ENCODE results near the gene HECTD2.
"Not testable (repeated sequence)": the region's sequence is repeated elsewhere in the genome, so short reads cannot be mapped to it uniquely, and the experiment has no call there.

HECTD2 gene

DNA sequence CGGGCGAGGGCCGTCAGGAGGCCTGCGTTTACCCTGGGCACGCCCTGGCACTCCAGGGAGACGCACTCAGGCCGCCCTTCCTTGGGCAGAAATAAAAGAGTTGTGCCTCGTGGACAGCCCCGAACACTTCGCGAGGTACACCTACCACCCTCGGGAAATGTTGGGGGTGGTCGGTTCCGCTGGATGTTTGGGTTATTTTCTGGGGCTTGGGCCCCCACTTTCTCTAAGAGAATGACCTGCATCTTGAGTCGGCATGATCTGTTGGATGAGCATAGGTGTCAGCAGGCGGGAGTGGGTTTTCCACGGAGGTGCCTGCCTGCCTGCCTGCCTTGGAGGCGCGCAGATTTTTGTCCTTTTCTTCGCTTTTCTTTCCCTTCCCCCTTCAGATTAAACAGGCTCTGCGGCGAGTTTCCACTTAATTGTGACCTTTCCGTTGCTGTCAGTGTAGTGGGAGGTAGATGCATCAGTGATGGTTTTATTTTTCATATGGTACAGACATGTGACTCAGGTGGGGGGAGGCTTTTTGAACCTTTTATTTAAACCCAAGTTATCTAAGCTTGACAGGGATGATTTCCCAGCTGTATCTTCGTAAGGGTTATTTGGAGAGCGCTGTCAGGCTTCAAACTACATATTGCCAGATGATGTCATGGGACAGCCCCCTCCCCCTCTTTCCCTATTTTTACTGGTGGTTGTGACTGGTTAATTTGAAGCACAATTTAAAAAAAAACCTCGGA lies 661 bp downstream of the HECTD2 start:
- no peak for DNase-seq
- in situ Hi-C loops (cut with MboI; ENCODE audit: low pct_unique_long_range_greater_than_20kb, low sequenced_read_pairs) = no loop called here

DNA sequence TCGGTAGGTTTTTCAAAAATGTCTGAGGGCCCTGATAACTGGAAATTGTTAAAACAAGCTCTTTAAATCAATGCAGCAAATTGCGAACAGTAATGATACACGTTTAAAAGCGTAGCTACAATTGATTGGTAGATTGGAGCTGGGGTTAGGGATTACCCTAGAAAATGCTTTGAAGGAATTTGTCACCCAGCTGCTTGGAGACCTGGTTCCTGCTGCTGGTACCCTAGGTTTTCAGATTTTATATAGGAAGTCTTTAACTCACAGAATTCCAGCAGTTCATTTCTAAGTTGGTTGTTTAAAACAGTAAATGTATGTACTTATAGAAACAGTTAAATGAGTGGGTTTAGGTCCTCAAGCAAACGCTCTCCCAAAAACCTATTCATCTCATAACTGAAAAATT lies 1.5 kb downstream of the HECTD2 start:
- no peak for DNase-seq
- in situ Hi-C loops (cut with MboI; ENCODE audit: low pct_unique_long_range_greater_than_20kb, low sequenced_read_pairs) = no loop called here

DNA sequence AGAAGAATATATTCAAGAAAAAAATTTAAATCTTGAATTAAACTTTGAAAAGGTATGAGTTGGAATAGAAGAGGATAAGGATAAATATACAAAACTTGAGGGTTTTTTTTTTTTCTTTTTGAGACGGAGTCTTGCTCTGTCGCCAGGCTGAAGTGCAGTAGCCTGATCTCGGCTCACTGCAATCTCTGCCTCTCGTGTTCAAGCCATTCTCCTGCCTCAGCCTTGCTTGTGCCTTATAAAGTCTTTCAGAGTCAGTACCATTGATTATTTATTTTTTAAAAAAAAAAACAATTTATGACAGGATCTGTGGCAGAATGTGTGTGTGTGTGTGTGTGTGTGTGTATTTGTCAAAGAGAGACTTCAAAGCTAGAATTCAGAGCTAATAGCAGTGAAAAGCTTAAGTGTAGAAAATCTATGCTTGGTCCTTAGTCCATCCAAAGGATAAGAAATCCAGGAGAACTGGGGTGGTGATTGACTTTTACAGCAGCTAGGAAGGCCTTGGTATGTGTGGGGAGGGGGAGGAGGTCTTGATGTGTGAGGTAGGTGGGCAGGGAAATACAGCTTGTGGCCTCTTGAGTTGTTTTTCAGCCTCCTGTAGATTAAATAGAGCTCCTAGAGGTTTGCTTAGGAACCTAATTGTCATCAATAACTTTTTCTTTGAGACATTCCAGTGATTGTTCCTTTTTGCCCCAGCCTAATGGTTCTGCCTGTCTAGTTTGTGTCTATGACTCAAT lies 2.4 kb downstream of the HECTD2 start:
- no peak for DNase-seq
- in situ Hi-C loops (cut with MboI; ENCODE audit: low pct_unique_long_range_greater_than_20kb, low sequenced_read_pairs) = no loop called here

DNA sequence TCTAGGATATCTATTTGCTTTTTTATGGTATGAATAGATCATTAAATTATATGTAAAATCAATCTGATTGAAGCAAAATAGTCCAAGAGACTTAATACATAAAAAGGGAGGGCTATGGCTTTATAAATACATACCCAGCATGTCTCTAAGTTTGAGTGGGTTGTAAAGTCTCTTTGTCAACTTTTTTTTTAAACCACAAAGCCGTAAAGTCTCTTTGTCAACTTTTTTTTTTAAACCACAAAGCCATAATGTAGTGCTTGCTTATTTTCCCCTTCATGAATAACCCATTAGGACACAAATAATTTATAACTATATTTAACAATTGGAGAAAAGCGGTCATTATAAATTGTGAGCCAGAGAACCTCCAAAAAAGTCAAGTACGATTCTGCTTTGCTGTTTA lies 5.7 kb downstream of the HECTD2 start:
- DNase-seq = no peak
- in situ Hi-C loops (cut with MboI; ENCODE audit: low pct_unique_long_range_greater_than_20kb, low sequenced_read_pairs) = no loop called here

DNA sequence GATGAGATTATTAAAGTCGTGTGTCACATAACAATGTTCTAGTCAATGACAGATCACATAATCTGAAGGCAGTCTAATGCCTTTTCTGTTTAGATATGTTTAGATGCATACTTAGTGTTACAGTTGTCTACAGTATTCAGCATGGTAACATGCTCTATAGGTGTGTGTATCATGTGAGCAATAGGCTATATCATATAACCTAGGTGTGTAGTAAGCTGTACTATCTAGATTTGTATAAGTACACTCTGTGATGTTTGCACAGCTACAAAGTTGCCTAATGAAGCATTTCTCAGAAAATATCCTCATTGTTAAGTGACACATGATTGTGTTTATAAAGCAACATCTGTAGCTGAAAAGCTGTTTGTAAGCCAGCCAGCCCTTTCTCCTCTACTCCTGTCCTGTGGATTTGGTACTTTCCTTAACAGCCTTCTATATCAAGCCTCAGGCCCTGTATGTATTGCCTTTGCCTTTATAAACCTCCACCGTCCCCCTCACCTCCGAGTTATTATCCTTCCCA lies 6.3 kb downstream of the HECTD2 start:
- no peak for DNase-seq
- in situ Hi-C loops (cut with MboI; ENCODE audit: low pct_unique_long_range_greater_than_20kb, low sequenced_read_pairs) = no loop called here

DNA sequence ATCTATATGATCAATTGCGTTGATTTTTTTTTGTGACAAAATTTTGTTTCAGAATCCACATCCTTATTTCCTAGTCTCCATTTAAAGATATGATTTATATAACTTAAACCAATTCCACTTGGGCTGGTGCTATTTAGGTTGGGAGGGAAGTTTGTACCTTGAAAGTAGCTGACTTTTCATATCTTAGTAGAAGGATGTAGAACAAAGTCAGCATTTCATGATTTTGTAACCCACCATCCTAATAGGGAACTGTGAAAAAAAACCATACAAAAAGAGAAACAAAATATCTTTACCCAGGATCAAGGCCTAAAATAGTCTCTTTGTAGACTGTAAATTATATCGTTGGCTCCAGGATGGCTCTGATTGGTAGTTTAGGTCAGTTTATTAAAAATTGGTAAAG lies 8.3 kb downstream of the HECTD2 start:
- in situ Hi-C loops (cut with MboI; ENCODE audit: low pct_unique_long_range_greater_than_20kb, low sequenced_read_pairs) = no loop called here
- no peak for DNase-seq

DNA sequence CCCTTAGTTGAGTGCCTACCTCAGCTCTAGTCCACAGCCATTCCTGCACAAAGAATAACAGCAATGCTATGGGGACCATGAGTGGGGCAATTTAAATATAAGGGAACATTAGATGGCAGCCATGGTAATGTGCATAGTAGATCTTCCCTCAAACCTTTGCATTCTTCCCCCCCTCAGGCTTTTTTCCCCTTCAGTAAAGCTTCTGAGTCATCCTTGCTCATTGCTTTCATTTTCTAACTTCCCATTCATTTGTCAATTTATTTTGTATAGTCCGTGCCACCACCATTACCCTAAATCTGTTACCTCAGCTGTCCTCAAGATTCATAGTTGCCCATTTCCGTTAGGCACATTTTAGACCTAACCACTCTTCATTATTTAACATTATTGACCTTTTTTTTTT lies 10.7 kb downstream of the HECTD2 start:
- in situ Hi-C loops (cut with MboI; ENCODE audit: low pct_unique_long_range_greater_than_20kb, low sequenced_read_pairs) = no loop called here
- no peak for DNase-seq

DNA sequence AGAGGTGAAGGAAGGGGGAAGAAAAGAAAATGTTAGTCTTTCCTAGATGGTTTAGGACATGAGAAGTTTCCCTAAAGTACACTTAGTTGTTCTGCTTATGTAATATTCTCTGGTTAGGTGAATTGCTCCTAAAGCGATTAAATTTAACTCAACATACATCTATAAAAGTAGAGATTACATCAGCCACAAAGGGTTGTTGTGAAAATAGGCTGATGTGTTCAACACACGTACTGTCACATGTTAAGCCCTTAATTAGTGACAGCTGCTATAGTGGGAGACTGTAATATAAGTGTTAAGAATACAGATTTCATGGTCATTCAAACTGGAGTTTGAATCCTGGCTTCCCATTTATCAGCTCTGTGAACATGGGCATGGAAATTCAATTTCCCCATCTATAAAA lies 12.8 kb downstream of the HECTD2 start:
- in situ Hi-C loops (cut with MboI; ENCODE audit: low pct_unique_long_range_greater_than_20kb, low sequenced_read_pairs) = no loop called here
- DNase-seq = no peak

DNA sequence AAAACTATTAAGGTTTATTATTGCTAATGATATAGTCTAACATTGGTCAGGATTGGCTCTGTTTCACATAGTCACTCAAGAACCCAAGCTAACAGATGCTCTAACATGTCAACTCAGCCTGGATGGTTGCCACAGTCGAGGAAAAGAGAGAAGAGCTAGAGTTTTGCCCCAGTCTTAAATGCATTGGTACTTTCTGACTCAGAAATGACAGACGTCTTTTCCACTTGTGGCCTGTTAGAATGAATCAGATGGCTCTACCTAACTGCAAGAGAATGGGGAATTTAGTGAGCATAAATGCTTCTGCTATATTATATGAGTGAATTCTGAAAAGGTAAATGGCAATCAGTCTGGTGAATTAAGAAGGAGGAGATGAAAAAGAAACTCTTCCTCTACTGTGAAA lies 13.9 kb downstream of the HECTD2 start:
- no peak for DNase-seq
- in situ Hi-C loops (cut with MboI; ENCODE audit: low pct_unique_long_range_greater_than_20kb, low sequenced_read_pairs) = no loop called here

DNA sequence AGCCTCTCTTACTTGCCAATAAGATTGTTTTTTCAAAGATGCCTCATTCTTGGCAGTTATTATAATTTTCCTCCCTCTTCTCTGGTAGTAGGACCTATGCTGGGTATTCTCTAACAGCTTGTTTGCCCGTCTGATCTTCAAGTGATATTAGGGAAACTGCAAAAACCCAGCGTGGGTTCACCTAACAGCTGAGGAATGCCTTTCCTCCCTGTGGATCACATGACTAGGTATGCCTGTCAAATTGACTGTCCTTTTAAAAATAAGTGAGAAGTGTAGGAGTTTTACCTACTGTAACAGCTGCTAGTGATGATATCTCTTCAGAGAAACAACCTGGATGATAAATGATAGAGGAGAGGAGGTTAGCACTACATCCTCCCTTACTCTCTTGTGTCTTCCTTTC lies 22.0 kb downstream of the HECTD2 start:
- in situ Hi-C loops (cut with MboI; ENCODE audit: low pct_unique_long_range_greater_than_20kb, low sequenced_read_pairs) = no loop called here

DNA sequence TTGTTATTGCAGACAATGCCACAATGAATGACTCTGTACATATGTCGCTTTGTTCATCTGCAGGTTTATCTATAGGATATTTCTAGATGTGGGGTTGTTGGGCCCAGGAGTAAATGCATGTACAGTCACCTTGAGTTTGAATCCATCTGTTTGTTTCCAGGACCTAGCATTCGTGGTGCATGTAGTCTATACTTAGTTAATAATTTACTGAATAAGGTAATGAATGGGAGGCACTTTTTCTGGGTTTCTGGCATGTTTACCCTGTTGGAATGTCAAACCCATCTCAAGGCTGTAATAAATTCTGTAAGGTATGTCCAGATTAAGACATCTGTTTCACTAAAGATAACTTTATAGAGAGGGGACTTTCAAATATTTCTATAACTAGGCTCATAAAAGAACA lies 23.5 kb downstream of the HECTD2 start:
- no peak for DNase-seq
- in situ Hi-C loops (cut with MboI; ENCODE audit: low pct_unique_long_range_greater_than_20kb, low sequenced_read_pairs) = no loop called here

More for the DNA sequence above, 22.0 kb downstream of the HECTD2 start:
- DNase-seq = no peak

DNA sequence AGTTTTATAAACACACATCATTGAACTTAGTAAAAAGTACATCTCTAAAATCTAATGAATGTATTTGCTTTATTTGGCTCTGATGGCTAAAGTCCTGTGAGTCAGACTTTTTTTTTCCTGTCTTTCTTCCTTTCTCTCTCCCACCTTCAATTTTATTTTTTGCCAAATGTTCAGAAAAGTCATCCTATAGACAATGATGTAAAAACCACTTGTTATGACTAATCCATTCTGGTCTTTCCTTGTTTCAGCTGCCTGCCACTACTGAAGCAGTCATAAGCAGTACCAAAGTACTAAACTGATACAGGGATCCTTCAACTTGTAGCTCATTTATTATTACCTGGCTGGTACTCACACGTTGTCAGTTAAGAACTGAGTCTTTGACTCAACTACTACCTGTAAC lies 23.9 kb downstream of the HECTD2 start:
- in situ Hi-C loops (cut with MboI; ENCODE audit: low pct_unique_long_range_greater_than_20kb, low sequenced_read_pairs) = no loop called here
- DNase-seq = no peak

DNA sequence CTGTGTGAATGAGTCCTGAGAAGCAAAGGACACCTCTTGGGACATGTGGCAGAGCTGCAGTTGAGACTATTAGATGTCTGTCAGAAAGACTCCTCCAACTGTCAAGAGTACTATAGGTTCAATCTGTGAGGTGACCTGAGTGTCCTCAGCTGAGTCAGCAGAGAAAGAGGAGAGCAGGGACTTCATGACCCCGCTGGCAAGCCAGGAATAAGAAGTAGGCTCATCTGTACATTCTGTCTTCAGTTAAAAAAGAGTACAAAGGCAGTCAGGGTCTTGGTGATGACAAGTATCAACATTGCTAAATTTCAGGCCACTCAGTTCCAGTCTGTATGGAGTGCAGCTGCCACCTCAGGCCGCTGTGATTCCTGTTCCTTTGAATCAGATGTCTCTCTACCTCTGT lies 25.1 kb downstream of the HECTD2 start:
- no peak for DNase-seq
- in situ Hi-C loops (cut with MboI; ENCODE audit: low pct_unique_long_range_greater_than_20kb, low sequenced_read_pairs) = no loop called here

DNA sequence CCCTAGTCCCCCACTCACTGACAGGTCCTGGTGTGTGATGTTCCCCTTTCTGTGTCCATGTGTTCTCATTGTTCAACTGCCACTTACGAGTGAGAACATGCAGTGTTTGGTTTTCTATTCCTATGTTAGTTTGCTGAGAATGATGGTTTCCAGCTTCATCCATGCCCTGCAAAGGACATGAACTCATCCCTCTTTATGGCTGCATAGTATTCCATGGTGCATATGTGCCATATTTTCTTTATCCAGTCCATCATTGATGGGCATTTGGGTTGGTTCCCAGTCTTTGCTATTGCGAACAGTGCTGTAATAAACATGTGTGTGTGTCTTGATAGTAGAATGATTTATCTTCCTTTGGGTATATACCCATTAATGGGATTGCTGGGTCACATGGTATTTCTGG lies 28.1 kb downstream of the HECTD2 start:
- in situ Hi-C loops (cut with MboI; ENCODE audit: low pct_unique_long_range_greater_than_20kb, low sequenced_read_pairs); DNase-seq: not testable (repeated sequence)

DNA sequence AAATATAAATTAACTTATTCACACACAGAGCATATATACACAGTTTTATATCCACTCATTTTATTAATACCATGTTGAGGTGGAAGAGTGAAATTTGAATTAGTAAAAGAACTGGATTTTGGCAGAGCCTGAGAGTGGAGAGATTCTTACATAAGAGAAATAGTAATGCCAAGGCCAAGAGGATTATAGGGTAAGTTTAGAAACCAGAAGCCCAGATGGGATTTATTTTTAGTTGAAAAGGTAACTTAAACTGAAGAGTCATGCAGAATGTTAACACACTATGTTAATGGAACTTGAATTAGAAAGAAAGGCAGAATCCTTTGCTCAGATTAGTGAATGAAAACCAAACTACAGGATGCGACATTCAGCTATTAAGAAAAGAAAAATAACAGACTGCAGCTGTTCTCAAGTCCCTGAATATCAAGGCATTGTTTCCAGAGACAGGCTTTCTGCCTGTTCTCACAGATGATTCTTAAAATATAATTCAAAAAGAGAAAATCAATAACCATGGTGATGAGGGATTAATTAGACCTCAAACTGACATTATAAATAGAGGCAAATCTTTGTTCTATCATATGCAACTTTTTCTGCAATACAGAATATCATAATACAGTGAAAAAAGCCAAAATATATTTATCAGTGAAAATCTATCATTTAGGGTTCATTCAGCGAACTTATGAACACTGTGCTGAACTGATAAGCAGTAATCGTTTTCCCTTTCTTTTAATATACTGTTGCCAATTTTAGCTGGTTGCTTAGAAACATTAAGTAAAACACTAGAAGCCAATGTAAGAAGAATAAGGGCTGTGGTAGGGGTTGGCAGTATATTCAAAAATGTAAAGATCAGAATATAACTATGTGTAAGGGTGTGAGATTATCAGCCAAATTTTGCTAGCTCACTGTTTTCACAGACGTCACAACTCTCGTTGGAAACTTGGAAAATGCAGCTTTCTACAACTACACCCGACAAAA lies 34.4 kb downstream of the HECTD2 start:
- no peak for DNase-seq
- in situ Hi-C loops (cut with MboI; ENCODE audit: low pct_unique_long_range_greater_than_20kb, low sequenced_read_pairs) = no loop called here

DNA sequence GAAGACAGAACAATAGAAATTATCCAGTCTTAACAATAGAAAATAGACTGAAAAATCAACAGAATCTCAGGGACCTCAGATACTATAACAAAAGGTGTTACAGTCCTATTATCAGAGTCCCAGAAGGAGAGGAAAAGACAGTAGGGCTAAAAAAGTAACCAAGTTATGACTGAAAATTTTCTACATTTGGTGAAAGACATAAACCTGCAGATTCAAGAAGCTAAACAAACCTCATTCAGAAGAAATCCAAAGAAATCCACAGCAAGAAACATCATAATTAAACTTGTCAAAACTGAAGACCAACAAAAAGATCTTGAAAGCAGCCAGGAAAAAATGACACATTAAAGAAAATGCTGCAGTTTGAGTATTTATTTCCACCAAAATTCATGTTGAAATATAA lies 41.9 kb downstream of the HECTD2 start:
- in situ Hi-C loops (cut with MboI; ENCODE audit: low pct_unique_long_range_greater_than_20kb, low sequenced_read_pairs) = no loop called here
- no peak for DNase-seq

DNA sequence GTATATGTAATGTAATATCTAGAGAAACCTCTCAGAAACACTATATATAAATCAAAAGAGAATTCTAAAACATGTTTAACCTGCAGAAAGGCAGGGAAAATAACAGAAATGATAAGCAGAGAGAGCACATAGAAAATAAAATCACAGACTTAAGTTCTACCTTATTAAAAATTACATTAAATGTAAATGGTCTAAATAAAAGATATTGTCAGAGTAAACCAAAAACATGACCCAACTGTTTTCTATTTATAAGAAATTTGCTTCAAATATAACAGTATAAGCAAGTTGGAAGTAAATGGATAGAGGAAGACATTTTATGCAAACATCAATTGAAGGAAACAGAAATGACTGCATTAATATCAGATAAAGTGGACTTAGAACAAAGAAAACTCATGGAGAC lies 43.4 kb downstream of the HECTD2 start:
- no peak for DNase-seq
- in situ Hi-C loops (cut with MboI; ENCODE audit: low pct_unique_long_range_greater_than_20kb, low sequenced_read_pairs) = no loop called here

DNA sequence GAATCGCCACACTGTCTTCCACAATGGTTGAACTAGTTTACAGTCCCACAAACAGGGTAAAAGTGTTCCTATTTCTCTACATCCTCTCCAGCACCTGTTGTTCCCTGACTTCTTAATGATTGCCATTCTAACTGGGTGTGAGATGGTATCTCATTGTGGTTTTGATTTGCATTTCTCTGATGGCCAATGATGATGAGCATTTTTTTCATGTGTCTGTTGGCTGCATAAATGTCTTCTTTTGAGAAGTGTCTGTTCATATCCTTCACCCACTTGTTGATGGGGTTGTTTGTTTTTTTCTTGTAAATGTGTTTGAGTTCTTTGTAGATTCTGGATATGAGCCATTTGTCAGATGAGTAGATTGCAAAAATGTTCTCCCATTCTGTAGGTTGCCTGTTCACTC lies 45.0 kb downstream of the HECTD2 start:
- in situ Hi-C loops (cut with MboI; ENCODE audit: low pct_unique_long_range_greater_than_20kb, low sequenced_read_pairs); DNase-seq: not testable (repeated sequence)

DNA sequence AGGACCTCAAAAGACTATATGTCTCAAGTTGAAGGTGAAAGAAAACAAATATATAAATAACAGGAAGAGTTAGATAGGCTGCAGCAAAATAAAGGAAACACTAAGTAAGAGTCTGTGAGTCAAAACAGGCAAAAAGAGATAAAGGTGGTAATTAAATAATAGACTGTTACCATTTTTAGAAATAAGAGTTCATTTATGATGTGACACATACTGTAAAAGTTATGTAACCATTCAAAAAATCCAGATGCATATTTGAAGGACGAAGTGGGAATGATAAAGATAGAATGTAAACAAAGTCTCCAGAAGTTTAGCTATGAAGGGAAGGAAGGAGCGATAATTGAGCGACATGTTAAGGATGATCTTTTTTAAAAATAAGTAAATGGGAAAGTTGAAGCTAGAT lies 50.5 kb downstream of the HECTD2 start:
- in situ Hi-C loops (cut with MboI; ENCODE audit: low pct_unique_long_range_greater_than_20kb, low sequenced_read_pairs) = no loop called here
- no peak for DNase-seq

DNA sequence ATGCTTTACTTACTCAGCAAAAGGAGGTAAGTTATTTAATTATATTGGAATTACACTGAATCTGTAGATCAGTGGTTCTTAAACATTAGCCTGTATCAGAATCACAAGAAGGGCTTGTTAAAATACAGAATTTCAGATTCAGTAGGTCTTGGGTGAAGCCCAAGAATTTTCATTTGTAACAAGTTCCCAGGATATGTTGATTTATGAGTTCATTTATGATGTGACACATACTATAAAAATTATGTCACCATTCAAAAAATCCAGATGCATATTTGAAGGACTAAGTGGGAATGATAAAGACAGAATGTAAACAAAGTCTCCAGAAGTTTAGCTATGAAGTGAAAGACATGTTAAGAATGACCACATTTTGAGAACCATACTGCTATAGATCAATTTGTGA lies 52.3 kb downstream of the HECTD2 start:
- in situ Hi-C loops (cut with MboI; ENCODE audit: low pct_unique_long_range_greater_than_20kb, low sequenced_read_pairs) = no loop called here

More for the DNA sequence above, 52.3 kb downstream of the HECTD2 start:
- no peak for DNase-seq

Measured in KBM-7 (cell line).